A673 (cell line): Measurements from ENCODE around the gene DDAH1.

ENCODE experiments used
- CTCF ChIP-seq: fragments of 300-800, 200-600 bp; sonication (generic); conservative IDR thresholded peaks from 2 replicates; pipeline ENCODE4 v1.5.1; 2017; ENCODE audit warnings: low read depth, mild to moderate bottlenecking, antibody characterized with exemption, low read length, moderate library complexity, mixed read lengths
- EZH2 ChIP-seq: fragments of 200-600 bp; sonication (generic); IDR thresholded peaks from 2 replicates; pipeline ENCODE4 v1.6.1; 2017; ENCODE audit warnings: borderline replicate concordance, low read depth, mild to moderate bottlenecking, mixed read lengths, antibody characterized with exemption, low read length; ENCODE audit not compliant: poor library complexity, severe bottlenecking

GRCh38 chr1:85406887-85407533 is 57.9 kb downstream of the DDAH1 start:
- TF ChIP-seq CTCF (no peak), EZH2 (no peak)
